Stimulated activated CD4-positive, alpha-beta T cell treated with anti-CD3 and anti-CD28 coated beads, Interleukin-15, amount 100 ng/mL, for 1 hour (primary cell): ENCODE data around the gene CACNG1.
"Not testable (repeated sequence)": the region's sequence is repeated elsewhere in the genome, so short reads cannot be mapped to it uniquely, and the experiment has no call there.

Experiments
- DNase-seq, 2 donors: peaks; one replicate each; pipeline ENCODE4 v3.0.0-alpha.2; 2020; ENCODE audit warnings: low read depth in 1 of 2, low spot score in 1 of 2

CACNG1 gene

DNA sequence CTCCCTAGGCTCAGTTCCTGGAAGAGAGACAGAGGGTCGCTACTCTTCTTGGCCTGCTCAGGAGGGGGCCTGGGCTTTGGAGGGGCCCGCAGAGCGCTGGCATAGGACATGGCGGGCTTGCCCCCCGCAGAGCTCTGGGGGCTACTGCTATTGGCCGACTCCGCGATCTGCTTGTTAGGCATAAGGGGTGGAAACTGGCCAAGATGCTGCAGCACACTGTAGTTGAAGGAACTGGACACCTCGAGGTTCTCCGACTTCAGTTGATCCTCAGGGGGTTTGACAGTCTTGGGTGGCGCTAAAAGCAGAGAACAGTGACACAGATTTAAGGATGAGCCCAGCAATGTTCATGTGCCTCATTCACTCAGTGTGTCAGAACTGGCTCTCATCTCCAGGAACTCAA is 33.9 kb downstream of the CACNG1 start:
- DNase-seq, result no peak

DNA sequence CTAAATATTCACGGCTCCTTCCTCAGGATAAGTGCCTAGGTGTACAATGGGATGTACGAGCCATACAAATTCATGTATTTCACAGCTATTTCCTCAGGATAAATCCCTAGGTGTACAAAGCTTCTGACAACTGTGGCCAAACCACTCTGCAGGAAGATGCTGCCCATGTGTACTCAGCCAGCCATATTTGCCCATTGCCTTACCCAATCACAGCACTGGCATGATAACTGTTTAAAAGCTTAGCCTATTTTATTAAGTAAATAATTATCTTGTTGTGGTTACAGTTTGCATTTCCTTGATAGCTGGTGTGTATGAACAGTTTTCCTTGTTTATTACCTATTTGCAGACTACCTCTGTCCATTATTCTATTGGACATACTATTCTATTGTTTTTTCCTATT is 35.1 kb downstream of the CACNG1 start:
- no peak for DNase-seq

DNA sequence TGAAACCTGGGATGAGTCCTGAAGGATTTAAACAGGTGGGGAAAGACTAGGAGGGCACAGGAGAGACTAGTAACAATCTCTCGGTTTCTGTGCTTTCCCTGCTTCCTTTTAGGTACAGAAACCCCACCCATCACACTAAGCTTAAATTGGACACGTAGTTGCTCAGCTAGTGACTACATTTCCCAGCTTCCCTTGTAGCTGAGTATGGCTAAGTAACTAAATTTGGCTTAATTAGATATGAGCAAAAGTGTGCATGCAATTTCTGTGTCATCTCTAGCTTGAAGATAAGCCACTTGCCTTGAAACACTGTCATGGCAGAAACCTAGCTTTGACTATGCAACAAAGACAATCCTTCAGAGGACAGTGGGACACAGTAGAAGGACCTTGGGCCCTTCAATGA is 36.5 kb downstream of the CACNG1 start:
- DNase-seq, result no peak

DNA sequence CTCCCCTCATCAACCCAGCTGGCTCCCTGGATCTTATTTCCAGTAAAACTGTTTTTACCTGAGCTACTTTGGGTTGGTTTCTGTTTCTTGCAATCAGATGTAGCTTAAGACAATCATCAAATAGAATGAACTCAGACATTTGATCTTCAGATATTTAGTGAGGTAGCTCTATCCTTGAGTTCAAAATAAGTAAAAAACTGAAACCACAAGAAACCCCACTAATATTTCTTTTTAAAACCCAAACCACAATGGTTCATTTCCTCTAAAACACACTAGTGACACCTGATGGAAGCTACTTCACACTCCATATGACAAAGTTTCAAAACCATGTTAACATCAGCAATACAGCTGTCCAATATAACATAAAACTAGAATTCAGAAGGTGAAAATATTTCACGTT is 37.8 kb downstream of the CACNG1 start:
- no peak for DNase-seq

DNA sequence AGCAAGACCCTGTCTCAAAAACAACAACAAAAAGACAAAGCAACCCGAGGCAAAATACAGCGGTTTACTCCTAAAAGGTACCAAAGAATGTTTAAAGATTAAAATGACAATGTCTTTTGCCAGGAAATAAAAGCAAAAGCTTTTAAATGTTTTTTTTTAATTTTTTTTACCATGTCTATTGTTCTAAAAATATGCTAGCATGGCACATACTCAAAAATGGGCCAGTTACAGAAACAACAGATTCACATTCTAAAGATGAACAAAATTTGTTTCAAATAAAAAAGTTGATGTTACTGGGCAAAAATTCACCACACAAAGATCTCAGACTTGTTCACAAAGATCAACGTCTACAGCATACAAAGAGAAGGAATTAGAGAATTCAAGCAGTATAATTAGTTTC is 41.1 kb downstream of the CACNG1 start:
- no peak for DNase-seq

DNA sequence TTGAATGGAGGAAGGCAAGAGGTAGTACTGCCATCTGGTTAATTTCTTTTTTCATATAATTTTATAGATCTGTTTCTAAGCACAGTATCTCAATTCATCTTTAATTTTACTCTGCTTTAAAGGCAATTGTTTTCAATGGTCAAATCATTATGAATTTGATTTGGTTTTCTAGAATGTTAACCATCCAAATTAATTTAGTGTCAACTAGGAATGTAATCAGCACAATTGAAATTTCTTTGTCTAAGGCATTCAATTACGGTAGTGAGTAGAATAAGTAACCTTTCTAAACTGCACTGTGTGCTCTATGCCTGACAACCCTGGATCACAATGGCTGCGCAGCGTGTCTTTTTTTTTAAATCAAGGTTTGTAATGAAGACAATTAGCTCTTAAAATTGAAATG is 44.3 kb downstream of the CACNG1 start:
- DNase-seq, result no peak

DNA sequence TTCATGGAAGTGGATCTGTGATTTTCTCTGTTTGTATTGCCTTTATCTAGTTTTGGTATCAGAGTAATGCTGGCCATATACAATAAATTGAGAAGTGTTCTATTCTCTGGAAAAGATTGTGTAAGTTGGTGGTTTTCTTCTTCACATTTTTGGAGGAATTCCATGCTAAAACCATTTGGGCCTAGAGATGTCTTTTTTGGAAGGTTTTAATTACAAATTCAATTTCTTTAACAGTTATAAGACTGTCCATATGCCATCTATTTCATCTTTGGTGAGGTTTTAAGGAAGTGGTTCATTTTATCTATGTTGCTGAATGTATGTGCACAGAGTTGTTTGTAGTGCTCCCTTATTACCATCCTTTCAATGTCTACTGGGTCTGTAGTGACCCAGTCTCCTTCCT is 46.0 kb downstream of the CACNG1 start:
- DNase-seq, result no peak

DNA sequence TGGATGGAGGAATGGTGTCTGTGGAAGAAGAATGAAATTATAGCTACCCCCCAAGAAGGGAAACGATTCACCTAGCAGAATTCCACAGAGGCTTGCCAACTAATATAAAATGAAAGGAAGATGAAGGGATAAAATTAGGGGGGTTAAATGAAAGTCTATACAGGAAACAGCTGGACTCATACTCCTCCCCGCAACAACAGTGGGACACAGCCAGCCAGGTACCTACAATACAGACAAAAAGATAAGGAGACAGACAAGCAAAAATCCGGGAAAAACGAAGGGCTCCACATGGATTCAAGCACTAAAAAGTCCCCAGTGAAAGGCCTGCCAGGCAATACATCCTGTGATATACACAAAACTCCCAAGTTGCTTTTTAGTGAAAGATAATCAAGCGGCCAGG is 47.9 kb downstream of the CACNG1 start:
- DNase-seq, result no peak

DNA sequence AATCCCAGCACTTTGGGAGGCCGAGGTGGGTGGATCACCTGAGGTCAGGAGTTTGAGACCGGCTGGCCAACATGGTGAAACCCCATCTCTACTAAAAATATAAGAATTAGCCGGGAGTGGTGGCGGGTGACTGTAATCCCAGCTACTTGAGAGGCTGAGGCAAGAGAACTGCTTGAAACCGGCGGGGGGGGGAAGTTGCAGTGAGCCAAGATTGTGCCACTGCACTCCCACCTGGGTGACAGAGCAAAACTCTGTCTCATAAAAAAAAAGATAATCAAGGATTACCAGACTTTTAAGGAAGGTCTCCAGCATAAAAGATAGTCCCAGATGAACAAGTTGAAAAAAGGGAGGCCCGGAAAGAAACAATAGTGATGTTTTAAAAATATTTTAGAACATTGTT is 48.4 kb downstream of the CACNG1 start:
- DNase-seq, result not testable (repeated sequence)

DNA sequence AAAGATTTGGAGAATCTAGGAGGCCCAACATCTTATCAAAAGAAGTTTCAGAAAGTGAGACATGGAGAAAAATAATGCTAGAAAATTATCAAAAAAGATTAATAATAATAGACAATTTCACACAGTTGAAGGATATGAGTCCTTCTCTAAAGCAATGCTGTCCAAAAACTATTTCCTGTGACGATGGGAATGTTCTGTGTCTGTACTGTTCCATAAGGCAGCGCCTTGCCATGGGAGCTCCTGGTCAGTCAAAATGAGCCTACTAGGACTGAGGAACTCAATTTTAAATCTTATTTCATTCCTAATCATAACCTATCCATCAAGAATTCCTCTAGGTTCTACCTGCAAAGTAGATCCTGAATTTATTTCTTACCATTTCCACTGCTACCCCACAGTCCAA is 49.0 kb downstream of the CACNG1 start:
- DNase-seq, result no peak

DNA sequence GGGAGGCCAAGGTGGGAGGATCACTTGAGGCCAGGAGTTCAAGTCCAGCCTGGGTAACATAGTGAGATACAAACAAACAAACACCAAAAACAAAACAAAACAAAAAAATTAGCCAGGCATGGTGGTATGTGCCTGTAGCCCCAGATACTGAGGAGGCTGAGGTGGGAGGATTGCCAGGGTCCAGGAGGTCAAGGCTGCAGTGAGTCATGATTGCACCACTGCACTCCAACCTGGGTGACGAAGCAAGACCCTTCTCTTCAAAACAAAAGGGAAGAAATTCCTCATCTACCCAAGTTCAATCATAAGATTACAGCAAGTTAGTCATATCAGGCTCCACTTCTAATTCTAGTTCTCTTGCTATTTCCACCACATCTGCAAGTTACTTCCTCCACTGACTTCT is 50.9 kb downstream of the CACNG1 start:
- not testable (repeated sequence) for DNase-seq

DNA sequence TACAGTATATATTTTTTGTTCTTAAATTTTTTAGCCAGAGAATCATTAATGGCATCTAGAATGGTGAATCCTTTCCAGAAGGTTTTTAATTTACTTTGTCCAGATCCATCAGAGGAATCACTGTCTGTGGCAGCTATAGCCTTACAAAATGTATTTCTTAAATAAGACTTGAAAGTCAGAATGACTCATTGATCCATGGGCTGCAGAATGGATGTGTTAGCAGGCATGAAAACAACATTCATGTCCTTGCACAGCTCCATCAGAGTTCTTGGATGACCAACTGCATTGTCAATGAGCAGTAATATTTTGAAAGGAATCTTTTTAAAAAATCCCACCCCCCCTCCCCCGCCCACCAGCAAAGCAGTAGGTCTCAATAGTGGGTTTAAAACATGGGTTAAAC is 51.4 kb downstream of the CACNG1 start:
- no peak for DNase-seq

DNA sequence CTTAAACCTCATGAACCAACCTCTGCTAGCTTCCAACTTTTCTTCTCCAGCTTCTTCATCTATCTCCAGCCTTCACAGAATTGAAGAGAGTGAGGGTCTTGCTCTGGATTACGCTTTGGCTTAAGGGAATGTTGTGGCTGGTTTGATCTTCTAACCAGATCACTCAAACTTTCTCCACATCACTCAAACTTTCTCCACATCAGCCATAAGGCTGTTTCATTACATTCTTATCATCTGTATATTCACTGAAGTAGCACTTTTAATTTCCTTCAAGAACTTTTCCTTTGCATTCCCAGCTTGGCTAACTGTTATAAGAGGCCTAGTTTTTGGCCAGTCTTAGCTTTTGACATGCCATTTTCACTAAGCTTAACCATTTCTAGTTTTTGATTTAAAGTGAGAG is 52.3 kb downstream of the CACNG1 start:
- no peak for DNase-seq

DNA sequence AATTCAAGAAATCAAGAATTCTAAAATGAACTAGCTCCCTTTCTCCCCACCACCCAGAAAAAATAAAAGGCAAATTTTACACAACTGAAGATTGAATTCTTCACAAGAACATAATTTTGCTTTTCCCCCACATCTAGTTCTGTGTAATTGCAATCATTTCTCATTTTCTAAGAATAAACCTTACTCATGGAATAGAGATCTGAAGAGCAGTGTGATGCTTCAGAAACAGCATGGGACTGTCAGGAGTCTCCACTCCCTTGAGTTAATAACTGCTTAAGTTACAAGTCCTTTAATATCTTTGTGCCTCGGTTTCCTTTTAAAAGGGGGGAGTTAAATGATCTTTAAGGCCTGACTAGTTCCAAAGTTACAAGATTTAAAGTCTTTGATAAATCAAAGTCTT is 53.7 kb downstream of the CACNG1 start:
- DNase-seq, result no peak

DNA sequence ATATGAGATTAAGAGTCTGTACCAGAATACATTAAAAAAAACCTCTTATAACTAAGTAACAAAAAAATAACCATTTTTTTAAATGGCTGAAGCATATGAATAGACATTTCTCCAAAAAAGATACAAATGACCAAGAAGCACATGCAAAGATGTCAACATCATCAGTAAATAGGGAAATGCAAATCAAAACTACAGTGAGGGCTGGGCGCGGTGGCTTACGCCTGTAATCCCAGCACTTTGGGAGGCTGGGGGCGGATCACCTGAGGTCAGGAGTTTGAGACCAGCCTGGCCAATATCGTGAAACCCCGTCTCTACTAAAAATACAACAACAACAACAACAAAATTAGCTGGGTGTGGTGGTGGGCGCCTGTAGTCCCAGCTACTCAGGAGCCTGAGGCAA is 60.3 kb downstream of the CACNG1 start:
- DNase-seq, result not testable (repeated sequence)

DNA sequence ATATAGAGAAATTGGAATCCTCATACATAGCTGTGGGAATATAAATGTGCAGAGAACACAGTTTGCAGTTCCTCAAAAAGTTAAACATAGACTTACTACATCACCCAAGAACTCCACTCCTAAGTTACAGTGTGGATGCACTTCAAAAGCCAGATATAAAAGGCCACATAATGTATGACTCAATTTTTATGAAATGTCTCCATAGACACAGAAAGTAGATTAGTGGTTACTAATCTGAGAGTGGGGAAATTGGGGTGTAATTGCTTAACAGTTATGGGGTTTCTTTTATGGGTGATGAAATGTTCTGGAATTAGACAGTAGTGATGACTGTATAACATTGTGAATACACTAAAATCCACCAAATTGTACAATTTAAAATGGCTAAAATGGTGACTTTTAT is 60.9 kb downstream of the CACNG1 start:
- no peak for DNase-seq
